Measurements from ENCODE around the gene CD63.

Gene CD63

GRCh38 chr12:55705782-55706402 is 22.9 kb downstream of the CD63 start (continued):
- TF ChIP-seq ZBTB26 (tag by site-specific recombination; optimal IDR thresholded peaks at IDR 0.05) (no peak), PRDM1 (tag by site-specific recombination; IDR thresholded peaks at IDR 0.05) (no peak), ZNF701 (tag by site-specific recombination; IDR thresholded peaks at IDR 0.05) (no peak), ZNF362 (tag by site-specific recombination; IDR thresholded peaks at IDR 0.05) (no peak), CTCF (tag by site-specific recombination; IDR thresholded peaks at IDR 0.05) (peak; percentile 70), ZNF335 (tag by site-specific recombination; conservative IDR thresholded peaks at IDR 0.05) (no peak), ZNF398 (tag by site-specific recombination; IDR thresholded peaks at IDR 0.05) (no peak), ZNF623 (tag by site-specific recombination; IDR thresholded peaks at IDR 0.05) (no peak), ZBTB8A (tag by site-specific recombination; IDR thresholded peaks at IDR 0.05) (no peak), ZNF664 (tag by site-specific recombination; IDR thresholded peaks at IDR 0.05) (no peak)

- H3K27ac ChIP-seq (ENCODE audit: extremely low read depth, low read depth, low read length): no peak overlapping the region
- ChIA-PET CTCF (interaction anchor here (0.5 to 3.5 kb wide), 16 partner anchors 9 to 1865 kb away, joined by 3 to 21 read pairs (median 5); partner anchors contain the start of genes BLOC1S1 and RDH5), POLR2A (interaction anchor here (0.6 to 1.9 kb wide), 5 partner anchors 11 to 922 kb away, joined by 3 to 6 read pairs (median 5); partner anchors contain the start of gene CD63)
- H3K9me3 ChIP-seq (ENCODE audit: control insufficient read depth, insufficient read depth, low read depth, low read length): no peaks in the 10 kb centered on the region
- no peaks in the 10 kb centered on the region; the same call in 1 of the 2 replicates for H3K4me1 ChIP-seq (ENCODE audit: control insufficient read depth, insufficient read depth, low read length)
- no peak overlapping the region for H3K4me3 ChIP-seq (ENCODE audit: low read depth, low read length)
- H3K36me3 ChIP-seq (ENCODE audit: control insufficient read depth in 2 of 2, insufficient read depth in 1 of 2, low read length in 2 of 2): no peaks in the 10 kb centered on the region
- no peak for TF ChIP-seq ZNF10 (tag by site-specific recombination; IDR thresholded peaks at IDR 0.05)
- TF ChIP-seq ZNF501 (tag by site-specific recombination; IDR thresholded peaks at IDR 0.05): no peak
- no peak for TF ChIP-seq ZNF24 (tag by site-specific recombination; IDR thresholded peaks at IDR 0.05)
- peak; percentile 52 for TF ChIP-seq GLIS2 (tag by site-specific recombination; IDR thresholded peaks at IDR 0.05)
- TF ChIP-seq GLI2 (tag by site-specific recombination; IDR thresholded peaks at IDR 0.05; ENCODE audit: borderline replicate concordance, low read depth): no peak
- peak; percentile 76 for TF ChIP-seq GLIS1 (tag by site-specific recombination; IDR thresholded peaks at IDR 0.05)
- no peak for TF ChIP-seq ZNF677 (tag by site-specific recombination; IDR thresholded peaks at IDR 0.05)
- TF ChIP-seq ZNF473 (tag by site-specific recombination; IDR thresholded peaks at IDR 0.05): no peak
These were observed 23.7 kb downstream of the CD63 start for GRCh38 chr12:55704824-55705718.
